HG03439 (cell line): Measurements from ENCODE around the gene SLC12A7.

ENCODE experiments used
- ATAC-seq: cut with Tn5 transposase; IDR thresholded peaks from one replicate; pipeline ENCODE4 v1.9.1; 2021; ENCODE audit warnings: mild to moderate bottlenecking, moderate library complexity; ENCODE audit not compliant: unreplicated experiment

SLC12A7 gene

DNA sequence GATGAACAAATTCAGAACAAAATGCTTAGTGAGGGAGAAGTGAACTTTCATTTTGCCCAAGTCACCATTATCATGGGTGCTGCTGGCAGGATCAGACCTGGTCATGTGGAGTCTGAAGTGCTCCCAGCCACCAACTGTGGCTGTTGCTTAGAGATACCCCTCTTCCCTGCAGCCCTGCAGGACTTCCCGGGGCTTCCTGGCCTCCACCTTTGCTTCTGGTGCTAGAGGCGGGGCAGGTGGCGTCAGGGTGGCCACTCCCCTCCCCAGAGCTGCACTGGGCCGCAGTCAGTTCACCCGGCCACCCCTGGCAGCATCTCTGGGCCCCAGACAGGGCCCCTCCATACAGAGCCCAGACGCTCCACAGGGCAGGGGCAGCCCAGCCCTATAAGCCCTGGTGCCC, 30.0 kb upstream of the SLC12A7 start:
- ATAC-seq = no peak

DNA sequence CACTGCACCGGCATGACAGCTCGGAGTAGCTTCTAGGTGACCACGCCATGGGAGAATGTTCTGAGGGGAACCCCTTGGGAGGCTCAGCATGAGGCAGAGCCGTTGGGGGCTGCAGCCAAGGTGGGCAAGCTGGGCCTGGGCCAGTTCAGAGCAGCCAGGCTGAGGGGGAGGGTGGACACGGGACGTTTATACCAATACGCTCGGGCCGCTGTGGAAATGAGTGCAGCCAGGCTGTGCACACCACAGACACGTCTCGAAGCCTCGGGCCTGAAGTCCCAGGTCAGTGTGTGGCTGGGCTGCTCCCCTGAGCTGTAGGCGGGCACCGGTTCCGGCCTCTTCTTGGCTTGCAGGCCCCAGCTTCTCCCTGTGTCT, 28.9 kb upstream of the SLC12A7 start:
- no peak for ATAC-seq

DNA sequence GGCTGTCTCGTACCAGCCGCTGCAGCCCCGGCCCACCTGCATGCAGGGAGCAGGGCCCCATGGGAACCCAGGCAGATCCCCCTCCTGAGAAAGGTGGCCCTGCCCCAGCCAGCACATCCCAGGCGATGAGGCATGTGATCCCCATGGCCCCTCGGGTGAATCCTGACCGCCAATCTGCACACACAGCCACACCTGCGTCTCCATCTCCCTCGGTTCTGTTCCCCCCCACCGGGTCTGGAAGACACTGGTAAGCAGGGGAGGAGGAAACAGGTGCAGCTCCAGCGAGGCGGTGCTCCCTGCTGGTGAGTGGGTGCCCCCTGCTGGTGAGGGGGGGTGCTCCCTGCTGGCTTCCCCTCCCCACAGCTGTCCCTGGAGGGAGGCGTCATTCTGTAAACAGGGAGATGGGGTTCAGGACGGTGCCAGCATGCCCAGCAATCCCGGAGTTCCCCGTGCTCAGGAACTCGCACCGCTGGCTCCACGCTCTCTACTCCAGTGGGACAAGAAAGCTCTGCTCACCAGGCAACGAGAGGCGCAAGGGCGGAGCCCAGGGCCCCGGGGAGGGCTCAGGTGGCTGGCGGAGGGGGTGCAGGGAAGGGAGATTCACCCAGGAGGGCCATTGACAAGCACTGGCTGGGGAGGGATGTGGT, 28.4 kb upstream of the SLC12A7 start:
- ATAC-seq = no peak

DNA sequence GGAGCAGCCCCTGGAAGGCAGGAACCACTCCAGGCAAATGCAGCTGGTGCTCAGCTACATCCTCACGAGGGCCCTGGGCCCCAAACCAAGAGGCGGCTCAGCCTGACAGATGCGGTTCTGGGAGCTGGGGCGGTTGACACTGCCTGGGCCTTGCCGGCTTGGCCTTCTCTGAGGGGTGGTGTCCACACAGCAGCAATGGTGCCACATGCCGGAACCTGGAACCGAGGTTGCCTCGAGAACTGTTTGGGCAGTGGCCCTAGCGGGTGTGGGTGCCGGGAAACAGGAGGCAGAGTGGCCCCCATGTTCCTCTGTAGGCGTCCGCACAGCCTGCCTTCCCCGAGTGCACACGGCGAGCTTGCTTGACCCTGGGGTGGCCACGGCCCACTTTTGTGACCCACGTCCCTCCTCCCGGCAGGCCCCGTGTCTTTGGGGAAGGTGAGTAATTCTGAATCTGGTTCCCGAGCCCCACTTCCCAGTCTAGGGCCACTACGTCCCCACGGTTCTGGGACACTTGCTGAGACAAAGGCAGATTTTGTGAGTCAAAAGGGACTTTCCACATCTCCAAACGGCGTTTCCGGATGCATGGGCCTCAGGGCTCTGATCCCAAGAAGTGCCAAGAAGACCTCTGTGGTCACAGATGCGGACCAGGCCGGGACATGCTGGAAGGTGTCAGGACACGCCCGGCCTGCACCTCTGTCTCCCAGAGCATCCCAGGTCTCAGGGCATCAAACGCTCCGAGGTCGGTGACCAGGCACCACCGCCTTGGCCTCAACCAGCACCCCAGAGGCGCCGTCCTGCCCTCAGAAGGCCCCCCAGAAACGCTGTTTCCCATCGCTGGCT, 27.7 kb upstream of the SLC12A7 start:
- no peak for ATAC-seq

DNA sequence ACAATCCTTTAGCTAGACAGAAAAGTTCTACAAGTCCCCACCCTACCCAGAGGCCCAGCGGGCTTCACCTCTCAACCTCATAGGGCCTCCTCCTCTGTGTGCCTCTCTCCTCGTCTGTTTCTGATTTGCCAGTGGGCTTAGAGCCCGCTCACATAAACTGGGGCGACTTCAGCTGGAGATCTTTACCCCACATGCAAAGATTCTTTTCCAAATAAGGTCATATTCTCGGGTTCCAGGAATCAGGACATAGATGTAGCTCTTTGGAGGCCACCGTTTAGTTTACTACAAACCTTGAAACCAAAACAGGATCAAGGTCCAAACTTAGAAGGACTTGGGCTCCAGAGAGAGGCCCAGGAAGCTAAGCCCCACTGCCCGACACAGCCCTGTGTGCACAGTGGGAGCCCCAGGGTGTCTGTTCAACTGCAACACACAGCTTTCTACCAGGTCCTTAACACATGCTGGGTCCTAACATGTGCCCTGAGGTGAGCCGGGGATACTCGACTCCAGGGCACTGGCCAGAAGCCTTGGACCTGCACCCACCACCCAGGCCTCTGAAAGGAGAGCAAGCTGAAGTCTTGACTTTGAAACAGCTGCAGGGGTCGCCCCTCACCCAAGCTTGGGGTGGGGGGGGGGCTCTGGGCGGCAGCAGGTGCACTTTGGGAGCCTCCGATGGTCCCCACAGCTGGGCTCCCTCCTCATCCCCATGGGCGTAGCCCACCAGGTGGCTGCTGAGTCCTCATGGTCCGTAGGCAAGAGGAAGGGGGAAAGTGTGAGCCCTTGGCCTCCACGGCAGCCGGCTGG, 26.8 kb upstream of the SLC12A7 start:
- ATAC-seq = no peak

DNA sequence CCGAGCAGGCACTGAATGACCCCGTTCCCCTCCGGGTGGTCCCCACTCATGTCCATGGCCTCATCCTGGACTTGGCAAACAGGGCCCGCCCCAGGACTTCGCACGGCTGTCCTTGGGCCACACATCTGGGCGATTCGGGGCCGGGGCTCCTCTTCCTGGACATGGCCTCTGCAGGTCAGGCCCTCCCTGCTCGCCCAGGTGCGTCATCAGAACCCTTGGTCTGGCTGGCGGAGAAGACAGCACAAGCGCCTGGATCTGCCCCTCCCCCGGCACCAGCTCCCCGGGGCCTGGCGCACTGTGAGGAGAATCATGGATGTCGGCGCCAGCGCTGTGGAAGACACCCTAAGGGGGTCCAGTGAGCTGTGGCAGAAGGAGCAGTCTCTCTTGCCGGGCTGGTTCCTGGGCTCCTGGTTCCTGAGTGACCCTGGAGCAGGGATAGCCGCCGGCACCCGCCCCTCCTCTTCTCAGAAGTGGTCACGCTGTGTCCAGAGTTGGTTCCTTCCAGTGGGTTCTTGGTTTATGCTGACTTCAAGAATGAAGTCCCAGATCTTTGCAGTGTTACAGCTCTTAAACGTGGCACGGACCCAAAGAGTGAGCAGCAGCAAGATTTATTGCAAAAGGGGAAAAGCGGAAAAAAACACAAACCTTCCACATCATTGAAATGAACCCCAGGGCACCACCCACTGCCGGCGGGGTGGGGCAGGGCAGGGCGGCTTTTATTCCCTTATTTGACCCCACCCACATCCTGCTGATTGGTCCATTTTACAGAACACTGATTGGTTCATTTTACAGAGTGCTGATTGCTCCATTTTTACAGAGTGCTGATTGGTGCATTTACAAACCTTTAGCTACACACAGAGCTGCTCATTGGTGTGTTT, 25.9 kb upstream of the SLC12A7 start:
- ATAC-seq = no peak

DNA sequence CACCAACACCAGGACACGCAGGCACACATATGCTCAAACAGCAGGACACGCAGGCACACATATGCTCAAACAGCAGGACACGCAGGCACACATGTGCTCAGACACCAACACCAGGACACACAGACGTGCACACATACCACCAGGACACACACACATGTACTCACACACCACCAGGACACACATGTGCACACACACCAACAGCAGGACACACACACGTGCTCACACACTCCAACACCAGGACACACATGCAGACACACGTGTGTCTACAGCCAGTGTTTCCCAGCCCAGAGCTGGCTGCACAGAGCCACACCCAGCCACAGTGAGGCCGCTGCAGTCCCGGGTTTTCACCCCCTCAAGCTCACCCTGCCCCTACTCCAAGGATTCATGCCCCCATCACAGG, 25.0 kb upstream of the SLC12A7 start:
- ATAC-seq = no peak

DNA sequence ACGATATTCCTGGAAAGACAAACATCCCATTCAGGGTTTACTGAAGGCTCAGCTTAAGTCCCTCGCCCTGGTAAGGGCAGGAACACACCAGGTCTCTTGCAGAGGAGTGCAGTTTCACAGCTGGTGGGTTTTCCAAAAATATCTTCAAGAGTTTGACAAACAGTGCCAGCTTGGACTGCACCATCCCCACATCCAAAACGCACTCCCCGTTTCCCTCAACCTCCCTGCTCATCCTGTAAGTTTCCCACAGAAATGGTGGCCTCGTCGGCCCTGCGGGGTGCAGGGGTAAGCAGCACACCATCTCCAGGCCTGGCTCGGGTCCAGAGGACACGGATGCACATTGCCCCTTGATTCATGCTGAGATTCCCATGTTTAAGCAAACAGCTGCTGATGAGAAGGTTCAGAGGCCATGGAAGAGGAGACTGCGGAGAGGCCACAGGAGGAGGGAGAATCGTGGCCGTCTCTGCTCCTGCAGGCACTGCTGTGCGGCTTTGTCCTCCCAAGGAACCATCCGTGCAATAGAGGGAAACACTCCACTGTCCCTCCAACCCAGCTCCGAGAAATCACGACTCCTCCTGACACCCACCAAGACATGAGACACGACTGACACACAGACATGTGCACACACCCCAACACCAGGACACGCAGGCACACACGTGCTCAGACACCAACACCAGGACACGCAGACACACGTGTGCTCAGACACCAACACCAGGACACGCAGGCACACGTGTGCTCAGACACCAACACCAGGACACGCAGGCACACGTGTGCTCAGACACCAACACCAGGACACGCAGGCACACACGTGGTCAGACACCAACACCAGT, 24.0 kb upstream of the SLC12A7 start:
- ATAC-seq = no peak

DNA sequence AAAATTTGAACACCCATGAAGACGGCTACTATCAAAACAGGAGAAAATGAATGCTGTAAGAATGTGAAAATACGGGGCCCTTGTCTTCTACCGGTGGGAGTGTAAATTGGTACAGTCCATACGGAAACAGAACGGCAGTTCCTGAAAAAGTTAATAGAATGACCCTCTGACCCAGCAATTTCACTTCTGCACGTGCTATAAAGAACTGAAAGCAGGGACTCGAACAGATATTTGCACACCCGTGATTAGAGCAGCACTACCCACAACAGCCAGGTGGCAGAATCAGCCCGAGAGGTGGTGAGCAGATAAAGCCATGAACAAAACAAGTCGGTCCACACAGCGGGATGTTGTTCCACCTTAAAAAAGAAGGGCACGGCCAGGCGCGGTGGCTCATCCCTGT, 22.6 kb upstream of the SLC12A7 start:
- no peak for ATAC-seq

DNA sequence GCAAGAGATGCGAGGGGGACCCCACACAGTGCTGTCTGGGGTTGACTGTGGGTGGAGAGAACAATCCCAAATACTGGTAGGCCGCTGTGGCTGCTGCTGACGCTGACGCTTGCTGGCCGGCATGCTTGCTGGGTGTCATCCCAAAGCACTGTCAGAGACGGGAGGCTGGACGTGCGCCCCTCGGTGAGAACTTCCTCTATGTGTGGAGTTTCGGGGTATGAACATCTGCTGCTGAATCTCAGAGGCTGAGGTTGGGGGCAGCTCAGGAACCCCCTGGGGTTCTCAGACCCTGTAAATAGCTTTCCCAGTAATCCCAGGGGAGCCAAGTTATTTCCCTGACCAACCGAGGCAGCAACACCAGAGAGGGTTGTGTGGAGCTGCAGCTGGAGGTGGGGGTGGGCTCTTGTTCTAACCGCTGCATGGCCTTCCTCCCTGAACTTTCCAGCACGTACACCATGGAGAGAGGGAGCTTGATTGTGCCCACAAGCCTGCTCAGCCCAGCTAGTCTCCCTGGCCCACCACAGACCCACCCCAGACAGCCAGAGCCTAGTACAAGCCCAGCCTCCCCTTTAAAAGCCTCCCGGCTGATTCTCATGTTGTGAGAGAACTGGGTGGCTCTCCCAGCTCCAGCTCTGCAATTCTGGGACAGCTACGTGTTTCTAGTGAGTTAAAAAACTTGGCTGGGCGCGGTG, 21.8 kb upstream of the SLC12A7 start:
- no peak for ATAC-seq

DNA sequence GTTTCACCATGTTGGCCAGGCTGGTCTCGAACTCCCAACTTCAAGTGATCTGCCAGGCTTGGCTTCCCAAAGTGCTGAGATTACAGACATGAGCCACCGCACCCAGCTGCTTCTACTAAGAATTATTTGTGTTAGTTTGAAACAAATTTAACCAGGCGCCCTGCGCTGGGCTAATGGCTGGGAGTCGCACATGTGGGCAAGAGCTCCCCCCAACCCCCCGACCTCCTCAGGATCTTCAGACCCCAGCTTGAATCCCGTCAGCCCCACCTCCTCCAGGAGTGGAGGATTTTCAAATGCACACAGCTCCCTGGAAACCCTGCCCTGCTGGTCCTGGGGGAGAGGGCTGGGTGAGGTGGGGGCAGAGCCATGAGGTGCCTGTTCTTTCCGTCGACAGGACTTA, 21.2 kb upstream of the SLC12A7 start:
- ATAC-seq = no peak

DNA sequence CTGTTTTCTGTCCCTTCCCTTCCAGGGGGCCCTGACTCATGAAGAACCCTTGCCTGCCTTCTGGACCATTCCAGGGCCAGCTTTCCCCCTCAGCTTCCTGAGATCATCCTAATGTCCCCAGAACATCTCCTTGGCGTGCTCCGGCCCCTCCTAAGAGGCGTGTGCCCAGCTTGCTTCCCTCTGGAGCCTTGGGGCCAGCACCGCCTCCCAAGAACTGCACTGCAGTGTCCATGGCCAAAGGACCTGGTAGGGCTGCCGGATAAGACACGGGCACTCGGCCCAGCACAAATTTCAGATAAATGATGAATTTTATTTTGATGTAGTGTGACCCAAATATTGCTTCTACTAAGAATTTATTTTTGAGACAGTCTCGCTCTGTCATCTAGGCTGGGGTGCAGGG, 20.7 kb upstream of the SLC12A7 start:
- ATAC-seq = no peak

DNA sequence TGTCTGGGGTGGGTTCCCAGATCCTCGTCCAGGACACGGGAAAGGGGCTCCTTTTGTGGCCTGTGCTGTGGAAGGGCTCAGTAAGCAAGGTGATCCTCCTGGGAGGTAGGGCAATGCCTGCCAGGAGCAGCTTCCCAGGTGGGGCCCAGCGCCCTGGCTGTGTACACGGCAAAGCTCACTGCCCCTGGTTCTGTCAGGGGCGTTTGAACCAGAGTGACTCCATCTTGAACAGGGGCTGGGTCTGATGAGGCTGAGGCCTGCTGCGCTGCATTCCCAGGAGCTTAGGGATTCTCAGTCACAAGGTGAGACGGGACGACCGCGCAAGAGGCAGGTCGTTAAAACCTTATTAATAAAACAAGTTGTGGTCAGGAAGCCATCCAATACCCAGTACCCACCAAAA, 19.9 kb upstream of the SLC12A7 start:
- ATAC-seq = no peak

DNA sequence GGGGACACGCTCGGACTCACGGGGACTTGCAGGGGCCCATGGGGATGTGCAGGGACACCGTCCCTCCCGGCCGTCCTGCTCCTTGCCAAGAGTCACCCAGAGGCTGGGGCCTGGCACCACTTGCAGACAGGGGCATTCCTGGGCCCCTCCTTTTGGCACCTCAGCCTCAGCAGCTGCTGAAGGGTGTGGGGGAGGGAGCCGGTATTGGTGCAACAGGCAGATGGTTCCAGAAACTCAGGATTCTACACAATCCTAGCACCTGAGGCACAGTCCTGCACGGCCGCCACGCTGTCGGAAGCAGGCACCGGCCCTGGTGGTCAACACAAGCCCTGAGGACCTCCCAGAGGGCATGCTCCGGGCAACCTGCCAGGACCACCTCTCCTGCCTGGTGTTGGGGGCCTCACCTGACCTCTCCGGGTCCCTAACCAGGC, 19.3 kb upstream of the SLC12A7 start:
- ATAC-seq = no peak

DNA sequence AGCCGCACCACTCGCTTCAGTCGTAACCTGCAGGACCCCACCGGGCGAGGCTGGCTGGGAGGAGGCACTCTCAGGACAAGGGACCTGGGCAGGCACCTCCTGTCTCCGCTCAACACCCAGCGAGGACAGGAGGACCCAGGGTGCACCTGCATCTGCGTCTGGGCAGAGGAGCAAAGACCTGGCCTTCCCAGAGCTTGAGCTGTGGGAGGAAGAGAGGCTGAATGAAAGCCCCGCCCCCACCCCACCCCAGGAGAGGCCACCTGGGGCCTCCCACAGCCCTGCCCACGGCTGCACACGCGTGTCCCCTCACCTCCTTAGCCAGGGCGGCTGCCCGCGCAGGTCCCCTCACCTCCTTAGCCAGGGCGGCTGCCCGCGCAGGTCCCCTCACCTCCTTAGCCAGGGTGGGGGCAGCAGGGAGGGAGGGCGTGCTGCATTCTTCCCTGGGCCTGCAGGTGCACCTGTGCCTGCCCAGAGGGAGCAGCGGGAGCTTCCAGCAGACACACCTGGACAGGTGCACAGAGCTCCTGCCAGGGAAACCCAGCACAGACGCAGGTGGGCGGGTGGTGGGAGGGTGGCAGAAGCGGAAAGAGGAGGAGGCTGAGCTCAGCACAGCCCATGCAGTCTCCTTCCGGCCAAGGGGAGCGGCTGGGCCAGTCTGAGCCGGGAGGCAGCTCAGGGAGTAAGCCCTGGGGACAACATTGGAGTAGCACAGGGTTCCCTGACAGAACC, 18.5 kb upstream of the SLC12A7 start:
- no peak for ATAC-seq

DNA sequence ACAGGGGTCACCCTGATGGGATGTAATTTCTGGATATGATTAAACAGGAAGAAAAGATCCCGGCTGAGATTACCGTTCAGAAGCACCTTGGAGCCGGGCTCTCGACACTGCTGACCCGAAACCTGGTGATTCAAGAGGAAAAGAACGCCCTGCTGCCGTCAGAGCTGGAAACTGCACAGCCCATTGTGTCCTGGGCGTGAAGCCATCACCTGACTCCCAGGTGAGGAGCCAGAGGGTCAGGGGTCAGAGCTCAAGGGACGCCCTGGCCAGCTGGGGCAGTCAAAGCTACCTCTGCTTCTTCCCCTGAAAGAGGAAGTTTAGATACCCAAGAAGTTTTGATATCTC, 17.8 kb upstream of the SLC12A7 start:
- no peak for ATAC-seq

DNA sequence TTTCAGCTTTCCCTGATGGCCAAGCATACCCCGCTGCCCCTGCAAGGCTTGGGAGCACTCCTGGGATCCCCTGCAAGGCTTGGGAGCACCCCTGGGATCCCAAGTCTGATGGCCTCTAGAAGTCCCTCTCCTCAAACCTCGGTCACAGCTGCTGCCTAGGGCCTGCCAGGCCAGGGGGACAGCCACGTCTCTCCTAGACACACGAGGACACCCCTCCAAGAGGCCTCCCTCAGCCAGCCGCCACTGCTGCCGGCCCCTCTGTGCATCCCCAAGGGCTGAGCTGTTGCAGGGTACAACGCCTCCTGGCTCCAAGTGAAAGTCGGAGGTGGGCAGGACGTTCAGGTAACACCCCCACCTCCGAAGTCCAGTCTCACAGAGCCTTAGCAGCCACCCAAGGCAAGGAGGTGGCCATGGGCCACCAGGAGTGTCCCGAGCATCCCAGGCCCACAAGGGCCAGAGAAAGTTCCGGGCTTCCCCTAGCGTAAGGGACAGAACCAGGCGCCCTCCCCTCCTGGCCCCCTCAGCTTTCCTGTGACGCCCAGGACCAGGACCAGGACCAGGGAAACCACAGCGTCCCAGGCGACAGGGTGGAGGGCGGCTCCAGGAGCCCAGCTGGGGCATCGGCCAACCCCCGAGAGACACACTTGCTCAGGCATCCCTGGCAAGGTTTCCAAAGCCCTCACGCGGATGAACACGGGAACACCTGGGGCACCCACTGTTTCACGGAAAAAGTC, 17.3 kb upstream of the SLC12A7 start:
- no peak for ATAC-seq
